Stimulated activated CD4-positive, alpha-beta T cell treated with anti-CD3 and anti-CD28 coated beads, Interleukin-4, amount 100 ng/mL, for 4 hours (primary cell): ENCODE results near the gene NOL7.

Experiments
- DNase-seq, 2 experiments: peaks; one replicate each; pipeline ENCODE4 v3.0.0-alpha.2; 2020

The NOL7 gene

DNA sequence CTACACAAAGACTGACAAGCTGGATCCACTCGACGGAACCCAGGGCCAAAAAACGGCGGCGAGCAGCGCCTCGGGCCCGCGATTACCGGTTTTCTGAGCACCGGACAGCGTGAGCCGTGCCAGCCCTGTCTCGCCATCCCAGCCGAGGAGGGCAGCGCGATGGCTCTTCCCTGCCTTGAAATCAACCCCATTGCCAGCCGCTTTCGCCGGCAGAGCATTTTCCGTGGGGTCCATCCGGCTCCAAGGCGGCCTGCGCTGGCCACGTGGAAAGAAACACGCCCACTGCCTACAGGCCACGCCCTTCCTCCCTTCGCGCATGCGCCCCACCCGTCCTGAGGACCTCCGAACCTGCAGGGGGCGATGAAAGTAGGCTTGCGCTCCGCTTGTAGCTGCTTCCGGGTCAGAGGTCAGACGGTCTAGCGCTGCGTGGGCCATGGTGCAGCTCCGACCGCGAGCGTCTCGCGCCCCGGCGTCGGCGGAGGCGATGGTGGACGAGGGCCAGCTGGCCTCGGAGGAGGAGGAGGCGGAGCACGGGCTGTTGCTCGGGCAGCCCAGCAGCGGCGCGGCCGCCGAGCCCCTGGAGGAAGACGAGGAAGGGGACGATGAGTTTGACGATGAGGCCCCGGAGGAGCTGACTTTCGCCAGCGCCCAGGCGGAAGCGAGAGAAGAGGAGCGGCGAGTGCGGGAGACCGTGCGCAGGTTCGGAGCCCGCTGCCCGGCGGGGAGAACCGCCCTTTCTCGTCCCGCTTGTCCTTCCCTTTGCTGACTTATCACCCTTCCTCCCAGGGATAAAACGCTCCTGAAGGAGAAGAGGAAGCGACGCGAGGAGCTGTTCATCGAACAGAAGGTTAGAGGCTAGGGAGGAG is at the start of gene NOL7:
Gene NOL7, plus strand, starts transcription at position 410 of the 866 bp plus-strand sequence. Its CDS starts 24 bp downstream, at position 434.
- peak; percentile 97 to 99 for DNase-seq

DNA sequence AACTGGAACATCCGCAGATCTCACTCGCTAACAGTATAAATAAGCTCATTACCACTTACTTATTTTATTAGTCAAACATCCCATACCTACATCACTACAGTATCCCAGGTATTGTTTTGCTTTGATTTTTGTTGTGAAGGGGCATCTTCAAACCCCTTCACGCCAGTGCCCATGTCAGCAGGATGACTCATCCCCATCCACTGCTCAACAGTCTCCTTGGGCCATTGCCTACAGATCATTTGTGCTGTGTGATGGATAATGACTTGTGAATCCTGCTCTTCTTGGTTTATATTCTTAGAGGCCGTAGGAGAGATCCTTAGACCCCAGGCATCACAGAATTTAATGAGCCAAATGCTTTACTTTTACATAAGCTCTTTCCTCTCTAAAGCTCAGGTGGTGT is 49.2 kb upstream of the NOL7 start:
- no peak for DNase-seq

- no peak for DNase-seq
Measured at GRCh38 chr6:13566500-13566899, 48.6 kb upstream of the NOL7 start.

DNA sequence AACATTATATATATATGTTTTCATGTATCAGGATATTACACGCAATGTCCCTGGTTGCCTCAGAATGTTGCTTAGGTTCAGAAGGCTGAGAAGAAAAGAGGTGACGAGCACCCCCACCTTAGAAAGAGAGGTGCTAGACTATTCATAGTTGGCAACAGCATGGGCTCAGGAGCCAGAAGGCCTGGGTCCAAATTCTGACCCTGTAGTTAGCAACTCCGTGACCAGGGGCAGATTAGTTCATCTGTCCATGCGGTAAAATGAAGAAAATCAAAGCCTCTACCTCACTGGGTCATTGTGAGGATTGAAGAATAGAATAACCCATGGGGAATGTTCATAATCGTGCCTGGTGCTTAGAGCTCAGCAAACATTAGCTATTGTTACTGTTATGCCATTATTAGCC is 46.2 kb upstream of the NOL7 start:
- DNase-seq, result no peak

- no peak for DNase-seq
Measured at GRCh38 chr6:13572240-13572639, 42.9 kb upstream of the NOL7 start.

DNA sequence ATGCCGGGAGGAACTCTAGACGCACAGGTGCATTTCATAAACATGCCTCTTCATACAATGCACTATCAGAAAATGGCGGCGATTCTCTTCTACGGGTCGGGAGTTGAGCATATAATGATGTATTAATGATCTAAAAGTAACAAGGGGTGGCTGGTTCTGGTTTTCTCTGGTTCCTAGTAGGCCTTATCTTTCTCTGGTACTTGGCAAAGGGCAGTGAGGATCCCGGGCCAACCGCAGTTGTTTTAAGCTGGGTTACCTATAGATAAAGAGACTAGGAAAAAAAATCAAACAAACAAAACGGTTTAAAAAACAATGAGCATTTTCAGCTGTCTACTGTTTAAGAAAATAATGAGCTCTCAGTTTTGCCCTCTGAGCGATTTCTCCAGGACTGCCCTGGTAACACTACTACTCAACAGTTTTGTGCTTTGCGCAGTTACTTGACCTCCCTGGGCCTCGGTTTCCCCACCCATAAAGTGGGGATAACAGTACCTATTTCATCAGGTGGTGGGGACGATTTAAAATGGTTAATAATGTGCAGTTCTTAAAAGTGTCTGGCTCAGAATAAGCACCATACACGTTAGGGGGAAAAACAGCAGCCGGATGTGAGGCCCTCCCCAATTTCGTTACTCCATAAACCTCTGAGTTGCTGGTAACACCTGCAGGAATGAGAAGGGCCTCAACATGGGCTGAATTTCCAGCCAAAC is 42.0 kb upstream of the NOL7 start:
- no peak for DNase-seq

- peak in 1 of 2 experiments; percentile 4 for DNase-seq
Measured at GRCh38 chr6:13573669-13574110, 41.4 kb upstream of the NOL7 start.

- DNase-seq, result peak; percentile 93 to 94
Measured at GRCh38 chr6:13574149-13574570, 41.0 kb upstream of the NOL7 start.

DNA sequence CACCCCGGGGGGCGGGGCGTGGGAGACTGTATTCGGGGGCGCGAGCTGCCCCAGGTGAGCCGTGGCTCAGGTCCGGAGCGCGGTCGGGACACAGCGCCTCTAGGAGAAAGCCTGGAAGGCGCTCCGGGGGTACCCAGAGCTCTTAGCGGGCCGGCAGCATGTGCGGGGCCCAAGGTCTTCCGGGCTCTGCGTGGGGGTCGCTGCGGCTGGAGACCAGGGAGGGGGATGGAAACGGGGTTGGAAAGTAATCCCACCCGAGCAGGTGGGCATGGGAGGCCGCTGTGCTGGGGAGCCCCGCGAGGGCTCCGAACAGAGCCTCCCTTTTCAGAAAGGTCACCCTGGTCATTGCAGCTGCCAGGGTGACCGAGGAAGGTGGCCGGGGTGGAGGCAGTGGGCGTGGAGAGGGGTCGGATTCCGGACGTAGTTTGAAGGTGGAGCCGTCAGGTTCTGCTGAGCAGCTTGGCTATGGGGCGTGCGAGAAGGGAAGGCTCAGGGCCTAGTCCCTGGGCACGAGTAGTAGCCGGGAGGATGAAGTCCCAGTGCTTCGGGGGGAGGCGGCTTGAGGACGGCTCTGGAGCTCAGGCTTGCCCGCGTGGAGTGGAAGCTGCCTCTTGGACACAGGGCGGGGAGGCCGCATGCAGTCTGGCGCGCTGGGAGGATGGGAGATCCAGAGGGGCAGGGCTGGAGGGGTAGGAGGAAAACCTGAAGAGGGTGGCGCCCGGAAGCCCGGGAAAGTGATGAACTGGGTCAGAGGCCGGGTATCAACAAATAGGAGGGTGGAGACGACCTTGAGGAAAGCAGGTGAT is 40.4 kb upstream of the NOL7 start, which contains the start of gene SIRT5:
Gene SIRT5, plus strand, starts transcription at position 31 of the 806 bp plus-strand sequence. CDS start 9,510 bp downstream, outside the sequence.
- DNase-seq, result peak; percentile 58 to 66

GRCh38 chr6:13575377-13575775 is 39.8 kb upstream of the NOL7 start:
- no peak for DNase-seq

DNA sequence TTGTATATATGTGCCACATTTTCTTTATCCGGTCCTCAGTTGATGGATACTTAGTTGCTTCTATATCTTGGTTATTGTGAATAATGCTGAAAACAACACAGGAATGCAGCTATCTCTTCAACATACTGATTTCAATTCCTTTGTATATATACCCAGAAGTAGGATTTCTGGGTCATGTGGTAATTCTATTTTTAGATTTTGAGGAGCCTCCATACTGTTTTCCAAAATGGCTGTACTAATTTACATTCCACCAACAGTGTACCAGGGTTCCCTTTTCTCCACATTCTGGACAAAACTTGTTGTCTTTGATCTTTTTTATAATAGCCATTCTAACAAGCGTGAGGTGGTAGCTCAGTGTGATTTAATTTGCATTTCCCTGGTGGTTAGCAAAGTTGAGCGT is 39.1 kb upstream of the NOL7 start:
- DNase-seq, result no peak

DNA sequence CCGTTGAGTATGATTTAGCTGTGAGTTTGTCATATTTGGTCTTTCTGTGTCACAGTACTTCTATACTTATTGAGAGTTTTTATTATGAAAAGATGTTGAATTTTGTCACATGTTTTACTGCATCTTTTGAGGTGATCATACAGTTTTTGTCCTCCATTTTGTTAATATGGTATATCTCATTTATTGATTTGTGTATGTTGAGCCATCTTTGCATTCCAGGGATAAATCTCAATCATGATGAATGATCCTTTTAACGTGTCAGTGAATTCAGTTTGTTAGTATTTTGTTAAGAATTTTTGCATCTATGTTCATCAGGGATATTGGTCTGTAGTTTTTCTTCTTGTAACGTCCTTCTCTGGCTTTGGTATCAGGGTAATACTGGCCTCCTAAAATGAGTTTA is 37.2 kb upstream of the NOL7 start:
- no peak for DNase-seq

DNA sequence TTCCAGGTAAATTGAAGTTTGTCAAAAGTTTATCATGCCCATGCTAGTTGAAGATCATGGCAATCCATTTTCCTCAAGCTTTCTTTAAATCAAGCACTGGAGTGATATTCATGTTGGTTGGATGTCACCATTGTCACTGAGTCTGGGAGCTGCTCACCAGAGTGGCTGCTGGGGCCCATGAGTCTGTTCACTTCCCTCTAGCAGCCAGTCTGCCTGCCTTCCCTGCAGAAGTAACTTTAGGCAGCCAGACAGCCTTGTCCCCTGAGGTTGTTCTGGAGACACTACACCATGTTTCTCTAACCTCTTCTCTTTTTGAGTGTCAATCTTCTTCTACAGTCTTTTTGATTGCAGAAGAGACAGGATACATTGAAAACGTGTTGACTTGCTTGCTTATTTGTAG is 35.2 kb upstream of the NOL7 start:
- no peak for DNase-seq

DNA sequence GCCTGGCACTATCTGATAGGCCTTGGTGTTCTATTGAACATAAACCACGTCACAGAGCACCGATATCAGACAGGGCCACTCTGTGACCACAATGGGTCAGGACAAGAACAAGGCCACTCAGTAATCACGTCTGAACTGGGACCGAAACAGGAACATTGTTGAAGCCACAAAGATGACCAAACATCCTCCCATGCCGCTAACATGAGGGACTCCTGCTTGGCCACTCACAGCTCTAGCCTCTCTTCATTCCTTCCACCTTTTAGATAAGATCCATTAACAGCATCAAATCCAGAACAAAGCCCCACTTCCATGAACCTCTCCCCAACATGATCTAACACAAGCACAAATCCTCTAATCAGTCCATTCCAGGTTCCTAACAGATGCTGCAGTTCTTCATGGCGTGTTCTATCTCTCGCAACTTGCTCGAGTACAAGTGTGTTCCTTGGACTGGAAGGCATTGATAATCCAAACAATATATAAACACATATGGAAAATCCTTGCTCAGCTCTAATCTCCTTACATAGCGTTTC is 33.4 kb upstream of the NOL7 start:
- DNase-seq, result no peak

GRCh38 chr6:13586603-13587542 is 28.3 kb upstream of the NOL7 start:
- DNase-seq, result no peak

GRCh38 chr6:13589801-13590200 is 25.3 kb upstream of the NOL7 start:
- no peak for DNase-seq

DNA sequence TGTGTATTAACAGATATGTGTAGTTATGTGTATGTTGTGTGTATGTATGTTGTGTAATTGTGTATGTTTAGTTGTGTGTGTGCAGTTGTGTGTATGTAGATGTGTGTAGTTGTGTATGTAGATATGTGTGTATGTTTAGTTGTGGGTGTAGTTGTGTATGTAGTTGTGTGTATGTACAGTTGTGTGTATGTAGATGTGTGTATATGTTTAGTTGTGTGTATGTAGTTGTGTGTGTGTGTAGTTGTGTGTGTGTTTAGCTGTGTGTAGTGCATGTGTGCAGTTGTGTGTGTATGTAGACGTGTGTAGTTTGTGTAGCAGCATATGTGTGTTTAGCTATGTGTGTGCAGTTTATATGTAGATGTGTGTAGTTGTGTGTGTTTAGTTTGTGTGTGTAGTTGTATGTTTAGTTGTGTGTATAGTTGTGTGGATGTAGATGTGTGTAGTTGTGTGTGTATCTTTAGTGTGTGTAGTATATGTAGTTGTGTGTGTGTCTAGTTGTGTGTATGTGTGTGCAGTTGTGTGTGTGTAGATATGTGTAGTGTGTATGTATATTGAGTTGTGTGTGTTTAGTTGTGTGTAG is 24.5 kb upstream of the NOL7 start:
- no peak for DNase-seq

DNA sequence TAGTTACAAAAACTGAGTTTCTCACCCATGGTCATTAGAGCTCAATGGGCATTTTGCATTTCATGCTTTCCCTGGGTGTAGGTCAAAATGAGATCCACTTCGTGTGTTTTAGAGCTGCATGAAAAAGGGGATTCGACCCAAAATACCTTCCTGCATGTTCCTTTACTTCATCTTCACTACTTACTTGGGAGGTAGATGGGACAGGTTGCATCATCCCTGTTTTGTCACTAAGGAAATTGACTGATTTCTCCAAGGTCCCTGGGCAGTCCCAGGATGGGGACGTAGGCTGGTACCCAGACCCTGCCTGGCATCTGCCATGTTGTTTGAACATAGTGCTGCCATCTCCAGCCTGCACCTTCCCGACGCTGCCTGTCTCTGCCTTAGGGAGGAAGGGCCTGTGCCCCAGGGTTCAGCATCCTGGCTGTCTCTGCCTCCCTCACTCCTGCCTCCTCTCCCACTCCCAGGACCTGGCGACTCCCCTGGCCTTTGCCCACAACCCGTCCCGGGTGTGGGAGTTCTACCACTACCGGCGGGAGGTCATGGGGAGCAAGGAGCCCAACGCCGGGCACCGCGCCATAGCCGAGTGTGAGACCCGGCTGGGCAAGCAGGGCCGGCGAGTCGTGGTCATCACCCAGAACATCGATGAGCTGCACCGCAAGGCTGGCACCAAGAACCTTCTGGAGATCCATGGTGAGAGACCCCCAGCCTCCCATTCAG is 23.8 kb upstream of the NOL7 start:
- no peak for DNase-seq

DNA sequence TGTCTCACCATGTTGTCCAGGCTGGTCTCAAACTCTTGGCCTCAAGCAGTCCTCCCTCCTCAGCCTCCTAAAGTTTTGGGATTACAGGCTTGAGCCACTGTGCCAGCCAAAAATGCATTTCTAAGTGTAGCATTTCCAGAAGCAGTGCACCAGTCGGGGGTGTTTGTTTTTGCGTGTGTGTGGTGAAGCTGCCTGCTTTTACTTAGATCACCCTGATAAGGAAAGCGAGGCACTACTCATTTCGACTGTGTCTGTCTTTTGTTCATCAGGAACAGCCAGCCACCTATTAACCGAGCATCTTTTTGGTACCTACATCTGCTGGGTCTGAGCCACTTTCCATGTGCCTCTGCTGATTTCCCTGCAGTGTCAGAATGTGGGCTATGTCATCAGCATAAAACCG is 22.0 kb upstream of the NOL7 start:
- DNase-seq, result no peak

GRCh38 chr6:13593720-13594119 is 21.4 kb upstream of the NOL7 start:
- no peak for DNase-seq

- DNase-seq, result no peak
Measured at GRCh38 chr6:13597073-13597472, 18.1 kb upstream of the NOL7 start.
